ENCODE data around the gene LRP6.

Gene LRP6

GRCh38 chr12:12107678-12108077, 159.2 kb downstream of the LRP6 start:
- no peak for DNase-seq

DNA sequence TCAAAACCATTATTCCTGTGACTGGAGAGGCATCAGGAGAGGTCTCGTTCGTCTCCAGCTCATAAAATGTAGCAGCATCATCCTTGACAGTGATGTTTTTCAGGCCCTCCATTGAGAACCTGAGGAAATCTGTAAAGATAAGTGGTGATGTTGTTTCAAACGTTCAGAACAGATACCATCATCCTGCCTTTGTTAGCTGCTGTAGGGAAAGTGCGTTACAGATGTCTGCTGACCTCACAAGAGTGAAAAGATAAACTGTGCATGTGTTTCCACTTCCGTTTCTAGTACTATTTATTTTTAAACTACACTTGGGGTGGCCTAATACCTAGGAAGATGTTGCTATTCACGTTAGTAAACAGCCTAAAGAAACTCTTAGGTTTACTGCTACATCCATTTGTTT, 167.7 kb downstream of the LRP6 start:
- DNase-seq: no peak

DNA sequence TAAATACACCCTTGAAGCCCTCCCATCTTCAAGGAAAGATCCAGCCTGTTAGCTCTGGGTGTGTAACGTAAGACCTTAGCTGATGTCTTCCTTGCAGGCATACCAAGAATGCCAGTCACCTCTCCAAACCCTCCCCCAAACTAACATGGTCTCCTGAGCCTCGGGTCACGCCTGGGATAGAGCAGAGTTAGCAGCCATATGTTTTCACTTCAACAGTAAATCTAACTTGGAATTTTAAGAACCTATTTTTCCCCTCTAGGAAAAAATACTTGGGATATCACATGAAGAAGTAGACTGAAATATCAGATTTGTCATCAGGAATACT, 168.2 kb downstream of the LRP6 start:
- no peak for DNase-seq

- no peak for DNase-seq
These were observed 168.8 kb downstream of the LRP6 start for GRCh38 chr12:12097891-12098690.

GRCh38 chr12:12095021-12095420, 171.8 kb downstream of the LRP6 start:
- DNase-seq: no peak

DNA sequence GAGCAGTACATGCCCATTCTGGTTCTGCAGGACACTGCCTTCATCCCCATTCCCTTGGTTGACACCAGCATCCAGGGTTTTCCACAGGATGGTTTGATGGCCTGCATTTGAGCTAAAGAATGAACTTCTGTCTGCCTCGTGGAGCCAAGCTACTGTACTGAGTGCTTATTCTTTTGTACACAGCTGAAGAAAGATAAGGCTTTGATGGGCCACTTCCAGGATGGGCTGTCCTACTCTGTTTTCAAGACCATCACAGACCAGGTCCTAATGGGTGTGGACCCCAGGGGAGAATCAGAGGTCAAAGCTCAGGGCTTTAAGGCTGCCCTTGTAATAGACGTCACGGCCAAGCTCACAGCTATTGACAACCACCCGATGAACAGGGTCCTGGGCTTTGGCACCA, 172.4 kb downstream of the LRP6 start:
- DNase-seq: no peak

- peak; percentile 32 for DNase-seq
These were observed 174.7 kb downstream of the LRP6 start for GRCh38 chr12:12091977-12092663.

DNA sequence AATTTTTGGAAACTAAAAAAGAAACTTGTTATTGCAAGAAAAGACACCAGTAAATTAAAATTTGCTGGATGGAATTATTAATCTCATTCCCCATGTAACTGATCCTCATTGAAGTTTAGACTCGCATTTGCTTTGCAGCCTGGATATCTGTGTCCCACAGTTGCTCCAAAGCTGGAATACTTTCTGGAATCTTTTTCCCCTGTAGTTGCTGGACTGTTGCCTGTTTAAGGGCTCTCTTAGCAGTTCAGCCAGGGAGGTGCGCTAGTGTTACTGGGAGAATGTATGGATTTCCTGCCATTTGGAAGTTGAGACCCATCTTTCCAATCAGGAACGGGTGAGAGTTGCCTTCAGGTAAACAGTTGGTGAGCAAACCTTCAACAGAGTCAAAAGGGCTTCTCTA, 175.8 kb downstream of the LRP6 start:
- DNase-seq: no peak

DNA sequence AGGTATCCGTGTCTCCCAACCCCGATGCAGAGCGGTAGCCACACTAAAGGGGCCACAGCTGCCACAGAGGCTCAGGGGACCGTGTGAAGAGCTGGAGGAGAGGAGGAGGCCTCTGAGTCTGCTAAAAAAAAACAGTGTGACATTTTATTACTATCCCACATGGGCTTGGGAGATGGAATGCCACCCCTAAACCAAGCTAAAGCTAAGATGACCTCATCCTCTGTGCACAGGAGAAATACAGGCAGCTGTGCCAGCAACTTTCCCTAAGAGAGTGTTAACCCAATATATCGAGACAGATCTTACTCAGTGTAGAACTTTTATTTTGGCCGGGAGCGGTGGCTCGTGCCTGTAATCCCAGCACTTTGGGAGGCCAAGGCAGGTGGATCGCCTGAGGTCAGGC, 178.1 kb downstream of the LRP6 start:
- no peak for DNase-seq

GRCh38 chr12:12088147-12088546, 178.7 kb downstream of the LRP6 start:
- no peak for DNase-seq

- no peak for DNase-seq
These were observed 179.2 kb downstream of the LRP6 start for GRCh38 chr12:12087693-12088034.

- DNase-seq: no peak
These were observed 179.7 kb downstream of the LRP6 start for GRCh38 chr12:12086973-12087692.

DNA sequence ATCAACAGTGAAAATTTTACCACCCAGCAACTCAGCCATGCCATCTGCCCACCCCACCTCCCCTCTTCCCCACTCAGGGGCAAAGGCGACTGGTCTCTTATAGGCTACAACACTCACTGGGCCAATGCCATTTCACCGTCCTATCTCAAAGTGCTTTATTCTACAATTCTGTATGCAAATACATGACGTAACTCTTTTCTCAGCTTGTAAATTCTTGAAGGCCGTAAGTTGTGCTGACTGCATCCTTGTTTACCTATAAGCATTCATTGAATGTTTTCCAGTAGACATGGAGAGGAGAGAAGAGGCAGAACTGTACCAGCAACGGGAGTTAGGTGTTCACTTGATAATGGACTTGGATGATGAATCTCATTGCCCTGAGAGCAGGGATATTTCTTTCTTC, 180.5 kb downstream of the LRP6 start:
- no peak for DNase-seq

GRCh38 chr12:12083688-12084087, 183.2 kb downstream of the LRP6 start:
- DNase-seq: no peak

DNA sequence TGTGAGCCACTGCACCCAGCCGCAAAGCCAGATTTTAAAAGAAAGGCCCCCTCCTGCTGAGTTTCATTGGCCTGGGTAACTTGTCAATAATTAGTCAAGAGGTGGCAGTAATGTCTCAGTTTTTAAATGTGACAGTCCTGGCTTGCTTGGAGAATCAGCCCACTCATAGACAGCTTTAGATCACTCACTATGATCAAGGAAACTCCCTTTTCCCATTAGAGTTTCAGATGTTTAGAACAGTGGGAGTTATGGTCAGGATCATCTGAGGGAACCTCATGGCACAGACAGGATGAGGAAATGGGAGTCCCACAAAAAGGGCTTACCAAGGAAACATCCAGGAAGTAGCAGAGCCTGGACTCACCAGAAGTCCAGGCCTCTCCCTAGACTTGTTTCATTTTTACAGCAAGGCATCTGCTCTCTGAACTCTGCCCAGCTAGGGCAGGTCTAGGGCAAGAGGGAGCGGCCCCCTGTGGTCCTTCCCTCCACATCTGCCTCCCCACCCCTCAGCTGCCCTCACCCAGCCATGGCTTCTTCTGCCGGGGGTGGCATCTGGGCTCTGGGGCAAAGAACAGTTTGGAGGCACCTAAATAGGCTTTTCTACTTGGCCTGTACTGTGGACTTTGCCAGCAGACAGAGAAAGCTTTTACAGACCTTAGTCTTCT, 184.9 kb downstream of the LRP6 start:
- no peak for DNase-seq

DNA sequence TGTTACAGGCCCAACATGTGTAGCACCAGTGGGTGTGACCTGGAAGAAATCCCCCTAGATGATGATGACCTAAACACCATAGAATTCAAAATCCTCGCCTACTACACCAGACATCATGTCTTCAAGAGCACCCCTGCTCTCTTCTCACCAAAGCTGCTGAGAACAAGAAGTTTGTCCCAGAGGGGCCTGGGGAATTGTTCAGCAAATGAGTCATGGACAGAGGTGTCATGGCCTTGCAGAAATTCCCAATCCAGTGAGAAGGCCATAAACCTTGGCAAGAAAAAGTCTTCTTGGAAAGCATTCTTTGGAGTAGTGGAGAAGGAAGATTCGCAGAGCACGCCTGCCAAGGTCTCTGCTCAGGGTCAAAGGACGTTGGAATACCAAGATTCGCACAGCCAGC, 187.6 kb downstream of the LRP6 start:
- DNase-seq: no peak

DNA sequence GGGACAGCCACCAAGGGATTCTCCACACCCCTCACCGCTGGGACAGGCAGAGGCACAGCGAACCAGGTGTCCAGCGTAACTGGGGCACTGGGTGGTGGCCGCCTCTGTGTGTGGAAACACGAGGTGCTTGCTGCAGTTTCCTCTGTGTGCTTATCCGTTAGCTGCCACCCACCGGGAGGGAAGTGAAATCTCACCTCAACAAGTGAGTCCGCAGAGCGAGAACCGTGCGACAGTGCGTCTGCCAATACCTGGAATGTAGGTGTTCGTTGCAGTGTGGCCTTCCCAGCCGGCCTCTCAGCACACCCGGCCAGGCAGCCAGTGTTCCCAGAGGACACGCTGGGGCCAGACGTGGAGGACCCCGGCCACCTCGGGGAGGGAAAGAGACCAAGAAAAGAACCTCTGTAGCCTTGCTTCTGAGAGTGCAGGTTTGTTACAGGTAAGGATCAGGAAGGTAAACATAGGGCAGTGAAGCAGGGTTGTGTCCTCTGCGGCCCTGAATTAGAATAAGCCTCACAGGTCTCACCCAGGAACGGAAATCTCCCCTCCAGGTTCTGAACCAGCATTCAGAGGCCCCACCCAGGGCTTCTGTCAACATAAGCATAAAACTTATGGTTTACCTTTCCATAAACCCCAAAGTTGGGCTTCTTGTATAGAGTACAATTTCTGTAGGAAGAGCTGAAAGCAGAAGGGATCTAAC, 194.6 kb downstream of the LRP6 start:
- DNase-seq: no peak

- peak; percentile 4 for DNase-seq
These were observed 195.9 kb downstream of the LRP6 start, which contains the start of gene BCL2L14 for GRCh38 chr12:12070674-12071656. TSS of gene BCL2L14 (plus strand) at chr12:12070939. CDS start at chr12:12079306, 8,367 bp downstream.

GRCh38 chr12:12069821-12070548, 196.9 kb downstream of the LRP6 start:
- DNase-seq: no peak

- no peak for DNase-seq
These were observed 198.1 kb downstream of the LRP6 start for GRCh38 chr12:12068751-12069150.

Data from NCI-H2107 (cell line).